Stimulated activated CD8-positive, alpha-beta memory T cell treated with anti-CD3 and anti-CD28 coated beads, Interleukin-15, amount 100 ng/mL, for 48 hours (primary cell): ENCODE results near the gene TAF8.
"Not testable (repeated sequence)": the region's sequence is repeated elsewhere in the genome, so short reads cannot be mapped to it uniquely, and the experiment has no call there.

ENCODE experiments used
- DNase-seq, 2 donors: peaks; one replicate each; pipeline ENCODE4 v3.0.0-alpha.2; 2020; ENCODE audit warnings: low read depth in 2 of 2

TAF8 gene

DNA sequence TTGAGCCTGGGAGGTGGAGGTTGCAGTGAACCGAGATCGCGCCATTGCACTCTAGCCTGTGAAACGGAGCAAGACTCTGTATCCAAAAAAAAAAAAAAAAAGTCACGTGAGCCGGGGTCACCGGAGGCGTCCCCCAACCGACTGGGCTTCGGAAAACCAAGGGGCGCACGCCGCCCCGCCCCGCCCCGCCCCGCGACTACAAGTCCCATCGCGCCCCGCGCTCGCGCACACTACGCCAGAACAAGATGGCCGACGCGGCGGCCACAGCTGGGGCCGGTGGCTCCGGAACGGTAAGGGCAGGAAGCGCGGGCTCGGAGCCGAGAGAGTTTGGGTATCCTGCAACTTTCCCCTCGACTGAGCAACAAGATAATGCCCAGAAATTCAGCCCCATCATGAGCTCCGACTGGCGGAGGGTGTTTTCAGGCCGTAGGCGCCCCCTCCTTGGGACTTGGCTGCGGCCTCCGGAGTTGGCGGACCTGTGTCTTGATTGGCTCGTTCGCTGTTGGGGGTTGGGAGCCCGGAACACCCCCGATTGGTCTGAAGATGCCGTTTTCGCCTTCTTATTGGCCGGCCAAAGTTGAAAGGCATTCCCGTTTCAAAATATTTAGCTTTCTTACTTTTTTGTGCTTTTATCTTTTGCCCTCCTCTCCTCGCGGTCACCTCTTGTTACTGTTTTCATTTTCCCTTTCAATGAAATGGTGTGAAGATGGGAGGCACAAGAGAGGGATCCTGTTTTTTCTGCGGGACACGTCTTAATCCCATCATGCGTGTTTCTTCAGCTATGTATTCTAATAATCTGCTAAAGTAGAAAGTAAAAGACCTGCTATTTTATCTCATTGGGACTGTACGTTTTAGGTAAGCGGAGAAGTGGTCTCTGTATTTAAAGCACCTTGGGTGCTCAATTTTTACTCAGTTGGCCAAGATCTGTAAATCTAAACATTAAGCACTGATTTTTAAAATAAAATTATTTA is at the start of gene TAF8:
Gene TAF8 (plus strand): TSS at position 228 of the 971 bp plus-strand sequence. CDS start 18 bp downstream, at position 246.
- peak; percentile 82 to 84 for DNase-seq

DNA sequence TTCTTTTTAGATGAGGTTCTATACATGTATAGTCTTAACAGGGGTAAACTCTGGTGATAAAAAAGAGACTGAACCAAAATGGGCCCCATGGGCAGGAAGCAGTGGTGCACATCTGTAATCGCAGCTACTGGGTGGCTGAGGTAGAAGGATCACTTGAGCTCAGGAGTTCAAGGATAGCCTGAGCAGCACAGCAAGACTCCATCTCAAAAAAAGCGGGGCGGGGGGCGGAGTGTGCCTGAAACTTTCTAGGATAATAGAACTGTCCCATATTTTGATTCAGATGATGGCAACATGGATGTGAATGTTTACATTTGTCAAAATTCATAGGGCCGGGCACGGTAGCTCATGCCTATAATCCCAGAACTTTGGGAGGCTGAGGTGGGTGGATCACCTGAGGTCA is 48.8 kb upstream of the TAF8 start:
- DNase-seq = no peak

- DNase-seq = not testable (repeated sequence)
These were observed 46.7 kb upstream of the TAF8 start for GRCh38 chr6:42003658-42004057.

- no peak for DNase-seq
These were observed 42.8 kb upstream of the TAF8 start for GRCh38 chr6:42007286-42008137.

DNA sequence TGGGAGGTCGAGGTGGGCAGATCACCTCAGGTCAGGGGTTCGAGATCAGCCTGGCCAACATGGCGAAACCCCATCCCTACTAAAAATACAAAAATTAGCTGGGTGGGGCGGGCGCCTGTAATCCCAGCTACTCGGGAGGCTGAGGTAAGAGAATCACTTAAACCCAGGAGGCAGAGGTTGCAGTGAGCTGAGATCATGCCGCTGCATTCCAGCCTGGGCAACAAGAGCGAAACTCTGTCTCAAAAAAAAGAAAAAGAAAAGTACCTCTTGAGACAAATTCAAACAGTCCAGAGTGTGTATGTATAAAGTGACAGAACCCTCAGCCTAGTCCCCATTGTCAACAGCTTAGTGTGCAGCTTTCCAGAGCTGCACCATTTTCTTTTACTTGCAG is 42.2 kb upstream of the TAF8 start:
- DNase-seq = not testable (repeated sequence)

DNA sequence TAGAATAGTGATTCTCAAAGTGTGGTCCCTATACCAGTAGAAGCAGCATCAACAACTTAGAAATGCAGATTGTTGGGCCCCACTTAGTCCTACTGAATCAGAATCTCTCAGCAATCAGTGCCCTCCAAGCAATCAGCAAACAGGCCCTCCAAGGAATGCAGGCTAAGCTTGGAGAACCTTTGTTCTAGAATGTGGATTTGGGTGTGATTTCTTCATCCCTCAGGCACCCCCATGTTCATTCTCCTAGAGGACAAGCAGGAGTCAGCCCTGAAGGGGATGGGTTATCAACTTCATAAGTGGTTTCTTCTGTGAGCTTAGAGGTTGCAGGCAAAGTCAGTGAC is 40.5 kb upstream of the TAF8 start:
- no peak for DNase-seq

- DNase-seq = no peak
These were observed 40.0 kb upstream of the TAF8 start for GRCh38 chr6:42010185-42010891.

DNA sequence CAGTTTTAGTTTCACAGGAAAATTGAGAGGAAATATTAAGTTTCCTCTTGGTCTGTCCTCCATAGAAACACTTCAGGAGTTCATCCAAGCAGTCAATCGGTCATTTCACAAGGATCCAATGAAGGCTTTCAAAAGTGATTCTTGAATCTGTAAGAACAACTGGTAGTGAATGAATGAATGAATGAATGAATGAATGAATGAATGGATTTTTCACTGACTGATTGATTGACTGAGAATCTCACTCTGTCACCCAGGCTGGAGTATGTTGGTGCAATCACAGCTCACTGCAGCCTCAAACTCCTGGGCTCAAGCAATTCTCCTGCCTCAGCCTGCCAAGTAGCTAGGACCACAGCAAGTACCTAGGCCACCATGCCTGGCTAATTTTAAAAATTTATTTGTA is 39.4 kb upstream of the TAF8 start:
- no peak for DNase-seq

GRCh38 chr6:42012501-42013133 is 37.7 kb upstream of the TAF8 start:
- DNase-seq = no peak

DNA sequence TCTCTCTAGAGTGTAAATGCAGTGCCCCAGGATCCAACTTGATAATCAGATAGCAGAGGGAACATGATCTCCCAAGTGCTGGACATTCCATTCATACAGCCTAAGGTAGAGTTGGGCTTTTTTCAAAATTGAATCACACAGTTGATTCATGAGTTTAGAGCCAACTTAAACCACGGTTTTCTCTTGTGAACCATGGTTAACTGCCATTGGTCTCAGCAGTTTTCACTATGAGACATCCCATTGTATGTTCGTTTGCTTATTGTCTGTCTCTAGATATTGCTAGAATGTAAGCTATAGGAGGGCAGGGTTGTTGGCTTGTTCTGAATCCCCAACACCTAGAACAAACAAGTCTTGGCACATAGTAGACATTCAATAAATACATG is 37.2 kb upstream of the TAF8 start:
- DNase-seq = no peak

GRCh38 chr6:42017021-42017643 is 33.2 kb upstream of the TAF8 start:
- no peak for DNase-seq

GRCh38 chr6:42020967-42021366 is 29.4 kb upstream of the TAF8 start:
- no peak for DNase-seq

GRCh38 chr6:42021847-42022754 is 28.2 kb upstream of the TAF8 start:
- peak in 1 of 2 donors; percentile 57 for DNase-seq

DNA sequence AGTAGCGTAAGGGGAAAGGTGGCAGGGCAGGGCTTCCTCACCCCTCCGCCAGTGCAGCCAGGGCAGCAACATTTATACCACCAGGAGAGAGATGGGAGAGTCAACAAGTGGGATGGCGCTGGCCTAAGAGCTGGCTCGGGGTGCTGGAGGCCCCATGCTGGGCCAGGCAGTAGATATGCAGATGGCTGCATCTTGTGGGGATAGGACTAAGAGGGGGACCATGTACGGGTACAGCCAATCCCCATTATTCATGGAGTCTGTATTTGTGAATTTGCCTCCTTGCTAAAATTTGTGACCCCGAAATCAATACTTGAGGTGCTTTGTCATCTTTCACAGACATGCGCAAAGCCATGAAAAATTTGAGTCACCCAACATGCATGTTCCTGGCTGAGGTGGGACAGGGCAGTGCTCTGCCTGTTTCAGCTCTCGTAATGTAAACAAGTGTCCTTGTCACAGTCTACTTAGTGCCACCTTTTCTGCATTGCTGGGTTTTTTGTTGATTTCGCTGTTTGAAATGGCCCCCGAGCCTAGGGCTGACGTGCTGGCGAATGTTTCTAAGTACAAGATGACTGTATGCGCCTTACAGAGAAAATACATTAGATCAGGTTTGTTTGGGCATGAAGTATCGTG is 27.5 kb upstream of the TAF8 start:
- no peak for DNase-seq

DNA sequence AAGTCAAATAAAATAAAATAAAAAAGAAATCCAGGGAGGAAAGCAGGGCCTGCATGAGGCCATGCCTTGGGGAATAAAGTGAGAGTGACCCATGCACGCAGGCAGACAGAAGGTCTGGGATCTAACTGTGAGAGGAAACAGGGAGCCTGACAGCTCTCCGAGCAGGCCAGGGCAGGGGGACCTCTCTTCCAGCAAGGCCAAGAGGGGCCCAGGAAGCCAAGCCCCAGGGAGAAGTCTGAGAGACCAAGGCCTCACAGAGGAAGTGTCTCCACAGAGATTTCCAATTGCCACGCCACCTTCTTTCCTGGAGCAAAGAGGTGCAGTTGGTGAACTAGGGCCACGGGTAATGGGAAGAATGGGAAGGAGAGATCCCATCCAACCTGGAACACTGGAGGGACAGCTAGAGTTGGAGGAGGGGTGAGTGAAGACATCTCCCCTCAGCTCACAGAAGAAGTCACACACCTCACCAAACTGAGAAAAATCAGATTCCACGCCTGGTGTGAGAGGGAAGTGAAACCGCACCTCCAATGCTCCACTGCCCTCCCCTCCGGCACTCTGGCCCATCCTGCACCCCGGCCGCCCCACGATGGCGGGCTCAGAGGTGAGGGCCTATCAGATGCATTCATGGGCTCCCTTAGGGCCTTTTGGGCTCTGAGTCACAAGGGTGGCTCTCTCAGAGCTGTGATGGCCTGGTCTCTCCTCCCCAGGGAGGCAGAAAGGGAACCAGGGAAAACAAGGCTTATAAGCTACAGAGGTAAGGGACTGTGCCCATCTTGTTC is 25.1 kb upstream of the TAF8 start:
- DNase-seq = no peak

DNA sequence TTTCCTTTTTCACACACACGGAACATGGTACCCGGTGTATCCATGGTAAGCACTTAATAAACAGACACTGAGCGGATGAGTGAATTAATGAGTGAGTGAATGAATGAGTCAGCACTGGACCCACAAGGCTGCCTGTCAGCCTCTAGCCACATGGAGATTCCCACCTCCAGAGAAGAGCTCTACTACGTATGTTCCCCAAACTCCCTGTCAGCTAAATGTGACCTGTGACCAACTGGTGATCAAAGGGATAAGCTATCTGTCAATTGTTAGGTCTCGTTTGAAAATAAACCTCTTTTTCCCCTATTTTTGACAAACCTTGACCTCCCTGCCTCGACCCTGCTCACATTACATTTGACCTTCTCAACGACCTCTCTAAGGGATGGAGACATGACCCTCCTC is 24.5 kb upstream of the TAF8 start:
- DNase-seq = no peak

DNA sequence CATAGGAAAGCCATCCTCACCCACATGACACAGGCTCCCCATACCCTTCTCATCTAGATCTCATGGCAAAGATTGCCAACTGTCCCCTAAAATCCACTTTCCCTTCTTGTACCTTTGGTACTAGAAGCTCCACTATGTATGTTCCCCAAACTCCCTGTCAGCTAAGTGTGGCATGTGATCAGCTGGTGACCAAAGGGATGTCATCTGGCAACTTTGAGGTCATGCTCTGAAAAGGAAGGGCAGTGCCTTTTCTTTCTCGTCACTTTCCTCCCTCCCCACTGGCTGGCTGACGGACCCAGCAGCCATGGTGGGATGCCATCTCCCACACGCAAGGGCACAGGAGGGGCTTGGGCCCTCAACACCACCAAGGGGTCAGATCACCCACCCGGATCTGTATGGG is 23.8 kb upstream of the TAF8 start:
- no peak for DNase-seq

GRCh38 chr6:42028234-42029061 is 21.9 kb upstream of the TAF8 start:
- no peak for DNase-seq
